IPS-20b (cell line): ENCODE results near the gene CORO6.

Experiments
- H3K27ac ChIP-seq: one replicate; pipeline ENCODE4 v1.5.1; 2013; ENCODE audit warnings: low read length
- H3K27me3 ChIP-seq: 2 replicates; pipeline ENCODE4 v1.6.1; 2013; ENCODE audit warnings: mild to moderate bottlenecking, low read length, inconsistent platforms; ENCODE audit not compliant: insufficient read depth
- H3K36me3 ChIP-seq: 2 replicates; pipeline ENCODE4 v1.6.1; 2013; ENCODE audit warnings: low read depth, mild to moderate bottlenecking, inconsistent platforms, low read length, moderate library complexity; ENCODE audit not compliant: insufficient read depth
- H3K4me1 ChIP-seq: 2 replicates; pipeline ENCODE4 v1.6.1; 2013; ENCODE audit warnings: mild to moderate bottlenecking, control low read depth, inconsistent platforms, low read length, moderate library complexity; ENCODE audit not compliant: insufficient read depth
- H3K4me3 ChIP-seq: 2 replicates; pipeline ENCODE4 v1.5.1; 2013; ENCODE audit warnings: mild to moderate bottlenecking, low read length, inconsistent platforms
- H3K9ac ChIP-seq: 2 replicates; pipeline ENCODE4 v1.6.1; 2013; ENCODE audit warnings: low read depth, mild to moderate bottlenecking, inconsistent platforms, low read length, moderate library complexity
- H3K9me3 ChIP-seq: 2 replicates; pipeline ENCODE4 v1.6.1; 2013; ENCODE audit warnings: mild to moderate bottlenecking, low read depth, low read length, inconsistent platforms; ENCODE audit not compliant: insufficient read depth

CORO6 gene

GRCh38 chr17:29629839-29630238, 7.1 kb upstream of the CORO6 start:
- no peak overlapping the region for H3K4me3 ChIP-seq
- no peaks in the 10 kb centered on the region for H3K27me3 ChIP-seq
- H3K9me3 ChIP-seq, result no peaks in the 10 kb centered on the region
- peaks cover 13% of the 10 kb centered on the region for H3K36me3 ChIP-seq
- no peak overlapping the region for H3K9ac ChIP-seq
- H3K4me1 ChIP-seq, result peaks cover 6% of the 10 kb centered on the region; the same call in 1 of the 2 replicates
- H3K27ac ChIP-seq, result no peak overlapping the region

DNA sequence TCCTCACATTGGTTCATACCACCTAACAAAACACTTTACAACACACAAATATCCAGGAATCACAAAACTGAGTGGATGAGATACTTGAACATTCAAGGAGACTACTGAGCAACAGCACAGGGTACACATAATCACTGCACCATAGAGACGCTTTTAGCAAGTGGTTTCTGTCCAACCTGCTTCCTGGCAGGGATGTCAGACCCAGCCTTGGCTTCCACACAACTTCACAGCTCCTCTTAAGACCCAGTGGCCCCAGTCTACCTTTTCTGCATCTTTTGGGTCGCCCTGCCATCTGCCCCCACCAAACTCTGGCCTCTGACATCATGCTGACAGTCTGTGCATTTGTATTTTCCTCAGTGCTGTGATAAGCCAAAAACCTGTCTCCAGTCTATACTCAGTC, 5.9 kb upstream of the CORO6 start:
- Histone ChIP-seq H3K27ac (no peak overlapping the region), H3K9ac (no peak overlapping the region), H3K27me3 (peaks cover 5% of the 10 kb centered on the region), H3K9me3 (no peaks in the 10 kb centered on the region), H3K4me1 (peaks cover under 1% of the 10 kb centered on the region; the same call in 1 of the 2 replicates), H3K36me3 (peaks cover 13% of the 10 kb centered on the region), H3K4me3 (no peak overlapping the region)

GRCh38 chr17:29627951-29628350, 5.2 kb upstream of the CORO6 start:
- H3K27me3 ChIP-seq, result peaks cover 12% of the 10 kb centered on the region
- H3K9ac ChIP-seq, result no peak overlapping the region
- H3K4me3 ChIP-seq, result no peak overlapping the region
- H3K27ac ChIP-seq, result no peak overlapping the region
- peaks cover 13% of the 10 kb centered on the region for H3K36me3 ChIP-seq
- no peaks in the 10 kb centered on the region for H3K9me3 ChIP-seq
- H3K4me1 ChIP-seq, result peaks cover 4% of the 10 kb centered on the region; the same call in 1 of the 2 replicates

GRCh38 chr17:29625037-29625750, 2.5 kb upstream of the CORO6 start:
- peaks cover 39% of the 10 kb centered on the region for H3K27me3 ChIP-seq
- no peak overlapping the region for H3K27ac ChIP-seq
- H3K9me3 ChIP-seq, result no peaks in the 10 kb centered on the region
- no peak overlapping the region for H3K4me3 ChIP-seq
- no peaks in the 10 kb centered on the region for H3K36me3 ChIP-seq
- peaks cover 7% of the 10 kb centered on the region for H3K4me1 ChIP-seq
- H3K9ac ChIP-seq, result no peak overlapping the region

DNA sequence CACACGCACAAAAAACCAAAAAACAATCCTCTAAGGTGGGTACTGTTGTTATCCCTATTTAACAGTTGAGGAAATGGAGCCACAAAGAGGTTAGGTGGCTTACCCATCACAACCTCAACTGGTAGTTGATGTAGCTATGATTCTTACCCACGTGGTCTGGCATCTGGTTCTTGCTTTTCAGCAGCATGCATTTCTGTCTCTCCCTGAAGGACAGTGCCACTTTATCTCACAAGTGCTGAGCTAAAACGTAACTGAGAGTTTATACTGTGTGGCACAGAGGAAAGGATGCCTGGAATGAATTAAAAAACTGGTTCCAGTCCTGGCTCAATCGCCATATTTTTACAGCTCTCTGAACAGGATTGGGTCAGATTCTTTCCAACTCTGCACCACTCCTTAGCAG, 1.9 kb upstream of the CORO6 start:
- Histone ChIP-seq H3K4me3 (no peak overlapping the region), H3K27ac (no peak overlapping the region), H3K9me3 (no peaks in the 10 kb centered on the region), H3K9ac (no peak overlapping the region), H3K4me1 (peaks cover 13% of the 10 kb centered on the region), H3K27me3 (peaks cover 45% of the 10 kb centered on the region), H3K36me3 (no peaks in the 10 kb centered on the region)

DNA sequence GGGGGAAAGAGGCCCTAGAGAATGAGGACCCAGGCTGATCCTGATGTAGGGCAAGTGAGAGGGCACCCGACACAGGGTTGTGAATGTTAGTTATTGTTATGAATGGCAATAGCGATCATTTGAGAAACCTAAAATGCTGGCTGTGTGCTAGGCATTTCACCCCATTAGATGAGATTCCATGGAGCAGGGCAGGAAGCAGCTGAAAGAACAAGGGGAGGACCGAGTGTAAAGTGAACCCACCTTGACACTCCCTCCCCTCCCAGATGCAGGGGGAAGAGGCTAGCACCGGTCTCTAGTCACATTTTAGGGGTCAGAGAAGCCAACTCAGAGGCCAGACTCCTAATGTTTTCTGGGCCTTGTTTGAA, 553 bp upstream of the CORO6 start:
- no peaks in the 10 kb centered on the region for H3K36me3 ChIP-seq
- H3K4me1 ChIP-seq, result peaks cover 18% of the 10 kb centered on the region
- peak overlapping the region; percentile 76 for H3K4me3 ChIP-seq
- no peaks in the 10 kb centered on the region for H3K9me3 ChIP-seq
- H3K27me3 ChIP-seq, result peaks cover 58% of the 10 kb centered on the region
- H3K9ac ChIP-seq, result peak overlapping the region; percentile 70; the same call in 1 of the 2 replicates
- no peak overlapping the region for H3K27ac ChIP-seq

GRCh38 chr17:29621751-29622194, 939 bp downstream of the CORO6 start:
- Histone ChIP-seq H3K27me3 (peaks cover 73% of the 10 kb centered on the region), H3K4me3 (peak overlapping the region; percentile 76; the same call in 1 of the 2 replicates), H3K27ac (no peak overlapping the region), H3K9ac (no peak overlapping the region), H3K9me3 (no peaks in the 10 kb centered on the region), H3K4me1 (peaks cover 19% of the 10 kb centered on the region), H3K36me3 (no peaks in the 10 kb centered on the region)

- no peak overlapping the region for H3K9ac ChIP-seq
- H3K36me3 ChIP-seq, result no peaks in the 10 kb centered on the region
- no peak overlapping the region for H3K4me3 ChIP-seq
- H3K4me1 ChIP-seq, result peaks cover 23% of the 10 kb centered on the region
- H3K27ac ChIP-seq, result no peak overlapping the region
- H3K9me3 ChIP-seq, result no peaks in the 10 kb centered on the region
- peaks cover 81% of the 10 kb centered on the region for H3K27me3 ChIP-seq
Measured at GRCh38 chr17:29620779-29621500, 1.8 kb downstream of the CORO6 start.

DNA sequence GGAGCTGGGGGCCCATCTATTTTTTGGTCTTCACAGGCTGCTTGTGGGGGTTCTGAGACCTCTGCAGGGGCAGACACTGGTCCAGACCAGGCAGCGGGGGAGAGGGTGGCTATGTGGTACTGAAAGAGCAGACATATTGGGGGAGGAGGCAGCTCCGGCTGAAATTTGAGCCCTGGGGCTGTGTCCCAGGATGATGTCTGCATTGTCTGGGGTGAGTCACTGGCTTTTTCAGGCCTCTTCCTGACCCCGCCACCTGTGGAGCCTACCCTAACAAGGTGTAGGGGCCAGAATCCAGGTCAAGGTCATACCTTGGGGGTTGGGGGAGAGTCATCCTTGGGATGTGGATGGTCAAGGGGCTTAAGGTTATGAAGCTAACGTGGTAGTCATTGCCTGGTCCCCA, 2.4 kb downstream of the CORO6 start:
- H3K9ac ChIP-seq, result no peak overlapping the region
- no peak overlapping the region for H3K4me3 ChIP-seq
- H3K27me3 ChIP-seq, result peaks cover 88% of the 10 kb centered on the region
- H3K36me3 ChIP-seq, result no peaks in the 10 kb centered on the region
- no peak overlapping the region for H3K27ac ChIP-seq
- H3K9me3 ChIP-seq, result no peaks in the 10 kb centered on the region
- H3K4me1 ChIP-seq, result peaks cover 23% of the 10 kb centered on the region

- no peak overlapping the region for H3K27ac ChIP-seq
- H3K4me3 ChIP-seq, result no peak overlapping the region
- H3K4me1 ChIP-seq, result peaks cover 27% of the 10 kb centered on the region
- no peak overlapping the region for H3K9ac ChIP-seq
- peaks cover 98% of the 10 kb centered on the region for H3K27me3 ChIP-seq
- no peaks in the 10 kb centered on the region for H3K36me3 ChIP-seq
- H3K9me3 ChIP-seq, result no peaks in the 10 kb centered on the region
Measured at GRCh38 chr17:29619251-29619650, 3.5 kb downstream of the CORO6 start.

- no peaks in the 10 kb centered on the region for H3K9me3 ChIP-seq
- H3K9ac ChIP-seq, result no peak overlapping the region
- H3K27ac ChIP-seq, result no peak overlapping the region
- peak overlapping the region; percentile 69; the same call in 1 of the 2 replicates for H3K4me3 ChIP-seq
- peaks cover 29% of the 10 kb centered on the region for H3K4me1 ChIP-seq
- no peaks in the 10 kb centered on the region for H3K36me3 ChIP-seq
- peaks cover 99% of the 10 kb centered on the region for H3K27me3 ChIP-seq
Measured at GRCh38 chr17:29618272-29619065, 4.2 kb downstream of the CORO6 start.
